Measurements from ENCODE around the gene HDAC3.

DNA sequence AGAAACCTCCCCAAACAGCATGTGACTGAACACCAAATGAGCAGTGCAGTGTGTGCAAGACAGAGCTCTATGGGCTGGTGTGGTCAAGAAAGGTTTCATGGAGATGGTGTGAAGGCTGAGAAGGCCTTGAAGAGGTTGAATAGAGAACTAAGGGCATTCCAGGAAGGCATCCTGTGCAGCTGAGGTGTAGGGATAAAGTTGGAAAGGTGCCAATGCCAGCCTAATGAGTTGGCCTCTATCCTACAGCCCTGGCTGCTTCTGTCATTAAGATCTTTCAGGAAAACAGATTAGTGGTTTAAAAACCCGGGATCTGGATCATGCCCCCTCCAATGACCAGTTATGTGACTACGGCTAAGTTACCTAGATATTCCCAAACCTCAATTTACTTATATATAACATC is 4.0 kb downstream of the HDAC3 start:
- TF ChIP-seq, protein P1, sequence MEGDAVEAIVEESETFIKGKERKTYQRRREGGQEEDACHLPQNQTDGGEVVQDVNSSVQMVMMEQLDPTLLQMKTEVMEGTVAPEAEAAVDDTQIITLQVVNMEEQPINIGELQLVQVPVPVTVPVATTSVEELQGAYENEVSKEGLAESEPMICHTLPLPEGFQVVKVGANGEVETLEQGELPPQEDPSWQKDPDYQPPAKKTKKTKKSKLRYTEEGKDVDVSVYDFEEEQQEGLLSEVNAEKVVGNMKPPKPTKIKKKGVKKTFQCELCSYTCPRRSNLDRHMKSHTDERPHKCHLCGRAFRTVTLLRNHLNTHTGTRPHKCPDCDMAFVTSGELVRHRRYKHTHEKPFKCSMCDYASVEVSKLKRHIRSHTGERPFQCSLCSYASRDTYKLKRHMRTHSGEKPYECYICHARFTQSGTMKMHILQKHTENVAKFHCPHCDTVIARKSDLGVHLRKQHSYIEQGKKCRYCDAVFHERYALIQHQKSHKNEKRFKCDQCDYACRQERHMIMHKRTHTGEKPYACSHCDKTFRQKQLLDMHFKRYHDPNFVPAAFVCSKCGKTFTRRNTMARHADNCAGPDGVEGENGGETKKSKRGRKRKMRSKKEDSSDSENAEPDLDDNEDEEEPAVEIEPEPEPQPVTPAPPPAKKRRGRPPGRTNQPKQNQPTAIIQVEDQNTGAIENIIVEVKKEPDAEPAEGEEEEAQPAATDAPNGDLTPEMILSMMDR (IDR thresholded peaks at IDR 0.05): no peak
- no peak for TF ChIP-seq POLR2A (IDR thresholded peaks at IDR 0.05)

Measured in thyroid gland (tissue), 4 donors.